Esophagus squamous epithelium (tissue), 5 donors: ENCODE data around the gene MYL3. TPM values are rescaled to one million over a fixed set of nuclear protein-coding genes. Genes with fewer than 3 reads are reported as not detected.
A peak's percentile ranks its signal among the peaks of the same experiment; 100 is the strongest.
"Not testable (repeated sequence)": the region's sequence is repeated elsewhere in the genome, so short reads cannot be mapped to it uniquely, and the experiment has no call there.

Experiments used
- DNase-seq: peaks from one replicate; lab custom pipeline; 2025; lab: John Stamatoyannopoulos, UW
- H3K27ac ChIP-seq, 4 donors: fragments of 200-600 bp; sonication (generic); one replicate each; pipeline ENCODE4 v1.5.1; 2016 to 2019; ENCODE audit warnings: mild to moderate bottlenecking in 1 of 4
- H3K27me3 ChIP-seq, 4 donors: fragments of 200-600 bp; sonication (generic); 1 replicate in 3 of 4; 2 replicates in 1 of 4; pipeline versions ENCODE4 v1.5.1 to v1.6.0; 2017 to 2021; ENCODE audit warnings: antibody characterized with exemption in 1 of 4
- H3K36me3 ChIP-seq, 3 donors: fragments of 200-600 bp; sonication (generic); one replicate each; pipeline ENCODE4 v1.5.1; 2016 to 2019
- H3K4me1 ChIP-seq, 3 donors: fragments of 200-600 bp; sonication (generic); one replicate each; pipeline ENCODE4 v1.5.1; 2017 to 2019
- H3K4me3 ChIP-seq, 4 donors: fragments of 200-600 bp; sonication (generic); 1 replicate in 3 of 4; 2 replicates in 1 of 4; pipeline ENCODE4 v1.5.1; 2016 to 2019; ENCODE audit warnings: mild to moderate bottlenecking in 2 of 4, moderate library complexity in 1 of 4
- H3K9me3 ChIP-seq, 3 donors: fragments of 200-600 bp; sonication (generic); one replicate each; pipeline ENCODE4 v1.5.1; 2016 to 2019
- POLR2A ChIP-seq, 4 donors: fragments of 450-650 bp; IDR thresholded peaks; one replicate each; pipeline ENCODE4 v1.6.1; 2017; ENCODE audit warnings: antibody characterized with exemption in 4 of 4, mild to moderate bottlenecking in 4 of 4, moderate library complexity in 3 of 4
- WGBS, 2 donors: methylation state at CpG; one replicate each; pipeline ENCODE4 v1.1.5; 2018; 5-methylcytosine and 5-hydroxymethylcytosine counted together
- intact Hi-C: fragments of 100-400 bp; cut with DNase I; formaldehyde crosslinking; loops from one replicate; pipeline ENCODE4 v1.15.0; 2022
- total RNA-seq, 4 donors: library from RNA; depleted of rRNA; stranded (reverse); fragments of >200 nt; gene quantifications; one replicate each; pipeline ENCODE4 v1.1.0, GENCODE V29; 2016
- TF ChIP-seq, protein P1 (sequence below), 6 experiments: fragments of 450-650 bp in 4 of 6; fragments of 200-600 bp in 2 of 6; sonication (generic) in 2 of 6; IDR thresholded peaks; one replicate each; pipeline ENCODE4 v1.5.1; 2016 to 2019; ENCODE audit warnings: antibody characterized with exemption in 6 of 6, mild to moderate bottlenecking in 4 of 6, moderate library complexity in 4 of 6
- donor health status: DM: yes; HTN: yes; CAD: no.

Gene MYL3
- total RNA-seq, 4 donors from 2014 or later = 0.38 to 1.1 TPM; not detected in 2

DNA sequence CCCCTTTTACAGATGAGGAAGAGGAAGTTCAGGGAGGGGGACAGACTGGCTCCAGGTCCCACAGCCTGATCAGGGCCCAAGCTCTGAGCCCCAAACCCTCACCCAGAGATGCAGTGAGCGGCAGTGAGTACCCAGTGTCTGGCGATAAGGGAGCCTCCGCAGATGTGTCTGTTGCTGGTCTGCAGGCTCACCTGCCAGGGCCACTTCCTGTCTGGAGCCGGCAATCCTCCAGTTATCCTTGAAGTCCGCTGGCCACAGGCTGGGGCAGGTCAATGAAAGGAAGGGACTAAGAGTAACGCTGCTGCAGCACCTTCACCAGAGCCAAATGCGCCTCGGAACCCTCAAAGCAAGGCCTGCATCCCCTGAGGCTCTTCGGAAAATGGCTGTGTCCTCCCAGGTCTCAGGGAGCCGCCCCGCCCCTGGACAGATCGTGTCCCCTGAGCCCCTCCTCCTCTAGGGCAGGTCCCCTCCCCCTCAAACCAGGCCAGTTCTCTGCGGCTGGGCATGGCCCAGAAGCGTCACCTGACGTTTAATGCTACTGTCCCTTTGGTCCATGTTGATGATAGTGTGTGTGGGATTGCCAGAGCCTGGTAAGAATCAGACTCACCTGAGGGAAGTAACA lies 51.5 kb downstream of the MYL3 start:
- no peaks in the 10 kb centered on the region for H3K9me3 ChIP-seq
- peaks cover 0 to 21% (median 0%) of the 10 kb centered on the region in 4 donors for H3K27me3 ChIP-seq
- no peaks in the 10 kb centered on the region for H3K36me3 ChIP-seq
- TF ChIP-seq, protein P1, sequence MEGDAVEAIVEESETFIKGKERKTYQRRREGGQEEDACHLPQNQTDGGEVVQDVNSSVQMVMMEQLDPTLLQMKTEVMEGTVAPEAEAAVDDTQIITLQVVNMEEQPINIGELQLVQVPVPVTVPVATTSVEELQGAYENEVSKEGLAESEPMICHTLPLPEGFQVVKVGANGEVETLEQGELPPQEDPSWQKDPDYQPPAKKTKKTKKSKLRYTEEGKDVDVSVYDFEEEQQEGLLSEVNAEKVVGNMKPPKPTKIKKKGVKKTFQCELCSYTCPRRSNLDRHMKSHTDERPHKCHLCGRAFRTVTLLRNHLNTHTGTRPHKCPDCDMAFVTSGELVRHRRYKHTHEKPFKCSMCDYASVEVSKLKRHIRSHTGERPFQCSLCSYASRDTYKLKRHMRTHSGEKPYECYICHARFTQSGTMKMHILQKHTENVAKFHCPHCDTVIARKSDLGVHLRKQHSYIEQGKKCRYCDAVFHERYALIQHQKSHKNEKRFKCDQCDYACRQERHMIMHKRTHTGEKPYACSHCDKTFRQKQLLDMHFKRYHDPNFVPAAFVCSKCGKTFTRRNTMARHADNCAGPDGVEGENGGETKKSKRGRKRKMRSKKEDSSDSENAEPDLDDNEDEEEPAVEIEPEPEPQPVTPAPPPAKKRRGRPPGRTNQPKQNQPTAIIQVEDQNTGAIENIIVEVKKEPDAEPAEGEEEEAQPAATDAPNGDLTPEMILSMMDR (IDR thresholded peaks at IDR 0.05) = no peak
- no peak for TF ChIP-seq POLR2A (IDR thresholded peaks at IDR 0.05)
- H3K4me1 ChIP-seq = peaks cover 9 to 19% (median 11%) of the 10 kb centered on the region in 3 donors
- DNase-seq = no peak
- 46 to 67% methylated on average over 2 to 7 of the region's 15 CpGs for WGBS, 2 donors
- intact Hi-C loops = no loop called here
- H3K4me3 ChIP-seq = peak overlapping the region; percentile 21 to 62 (median 44)
- no peak overlapping the region for H3K27ac ChIP-seq

DNA sequence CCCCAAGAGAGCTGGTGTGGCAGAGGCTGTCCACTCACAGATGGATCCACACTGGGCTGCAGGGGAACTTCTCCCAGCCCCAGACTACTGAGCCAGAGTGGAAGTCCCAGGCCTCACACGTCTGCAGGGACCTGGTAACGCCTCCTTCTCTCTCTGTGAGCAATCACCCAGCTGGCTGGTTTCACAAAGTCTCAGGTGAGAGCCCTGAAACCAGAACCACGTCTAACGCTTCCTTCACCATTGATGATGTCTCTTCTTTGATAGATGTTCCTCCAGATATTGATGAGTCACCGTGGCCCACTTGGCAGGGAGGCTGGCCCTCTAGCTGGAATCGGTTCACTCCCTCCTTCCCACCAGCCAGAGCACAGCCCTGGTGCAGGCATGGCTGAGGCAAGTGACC lies 54.5 kb downstream of the MYL3 start:
- H3K9me3 ChIP-seq, DNase-seq, H3K27ac ChIP-seq, H3K4me3 ChIP-seq, intact Hi-C loops, H3K36me3 ChIP-seq: not testable (repeated sequence)
- H3K27me3 ChIP-seq = peaks cover 0 to 21% (median 0%) of the 10 kb centered on the region in 4 donors
- 41 to 48% methylated on average over 3 to 5 of the region's 6 CpGs for WGBS, 2 donors
- H3K4me1 ChIP-seq = peaks cover 9 to 19% (median 11%) of the 10 kb centered on the region in 3 donors

Other genes starting within 250 kb of the MYL3 start
- gene ALS2CL, start 169.8 kb downstream of the MYL3 start, total RNA-seq = 100 to 1,000 TPM in 3 of 4 donors, 10 to 100 TPM in 1; 42.4 to 121 (median 114) TPM
- 1 to 10 TPM in 1 of 4 donors, under 1 TPM in 3; 0.18 to 1.1 (median 0.61) TPM for gene TMIE, start 162.1 kb downstream of the MYL3 start, total RNA-seq
- gene PRSS50, start 145.6 kb downstream of the MYL3 start, total RNA-seq = under 1 TPM in 1 of 4 donors, not detected in 3; 0.19 TPM
- 1 to 10 TPM in 3 of 4 donors, under 1 TPM in 1; 0.40 to 1.9 (median 1.5) TPM for gene PTH1R, start 14.3 kb upstream of the MYL3 start, total RNA-seq
- 10 to 100 TPM; 55.5 to 87.5 (median 67.5) TPM for gene CCDC12, start 113.3 kb upstream of the MYL3 start, total RNA-seq
- gene NBEAL2, start 116.2 kb upstream of the MYL3 start, total RNA-seq = 100 to 1,000 TPM; 128 to 297 (median 185) TPM